Endothelial cell of umbilical vein (primary cell): ENCODE measurements around the gene ZDHHC14. TPM values are rescaled to one million over a fixed set of nuclear protein-coding genes. Genes with fewer than 3 reads are reported as not detected.

Experiments used
- BruUV-seq: library from RNA; stranded (reverse); fragments of 400-500 nt; replicated peaks from 2 replicates; lab custom pipeline; 2021; lab: Mats Ljungman, UMichigan
- CTCF ChIA-PET: fragments of 300-600, 350-600 bp; sonication (Branson Sonifier 250); formaldehyde crosslinking; loops from one replicate; lab custom pipeline; 2021; ENCODE audit warnings: antibody characterized with exemption, inconsistent platforms; lab: Charles Lee
- POLR2A ChIA-PET: fragments of 300-600, 350-600 bp; sonication (Branson Sonifier 250); formaldehyde crosslinking; loops from one replicate; lab custom pipeline; 2021; ENCODE audit warnings: antibody characterized with exemption, inconsistent platforms; lab: Charles Lee
- DNase-seq: peaks from one replicate; pipeline ENCODE4 v3.0.0-alpha.2; 2011; ENCODE audit warnings: low read depth, low spot score
- FAIRE-seq: peaks from 2 replicates; lab custom pipeline; 2011; peaks lifted over from hg19 to GRCh38; lab: Jason Lieb, UNC
- H2AFZ ChIP-seq: 2 replicates; pipeline ENCODE4 v1.6.0; 2012; ENCODE audit warnings: low read depth, low read length, control low read depth, inconsistent platforms
- H3K27ac ChIP-seq: 2 replicates; pipeline ENCODE4 v1.5.1; 2011; ENCODE audit warnings: low read depth, mild to moderate bottlenecking, control low read depth, low read length, moderate library complexity; ENCODE audit not compliant: insufficient read depth
- H3K27me3 ChIP-seq, 2 experiments: 2 replicates each; pipeline versions ENCODE4 v1.6.0 to v1.6.1; 2011; ENCODE audit warnings: low read length in 2 of 2, mixed read lengths in 1 of 2; ENCODE audit not compliant: control insufficient read depth in 2 of 2, insufficient read depth in 2 of 2
- H3K36me3 ChIP-seq, 2 experiments: 2 replicates in 1 of 2; 3 replicates in 1 of 2; pipeline ENCODE4 v1.5.1; 2011; ENCODE audit warnings: low read length in 2 of 2, mild to moderate bottlenecking in 1 of 2, moderate library complexity in 1 of 2; ENCODE audit not compliant: control insufficient read depth in 2 of 2, insufficient read depth in 2 of 2; ENCODE audit errors: extremely low read depth in 1 of 2
- H3K4me1 ChIP-seq: 3 replicates; pipeline ENCODE4 v1.5.1; 2011; ENCODE audit warnings: mild to moderate bottlenecking, low read length; ENCODE audit not compliant: control insufficient read depth, insufficient read depth; ENCODE audit errors: extremely low read depth
- H3K4me2 ChIP-seq: 2 replicates; pipeline ENCODE4 v1.6.1; 2011; ENCODE audit warnings: low read length, control low read depth, mixed read lengths; ENCODE audit not compliant: insufficient read depth
- H3K4me3 ChIP-seq, 3 experiments: fragments of 200-600 bp in 1 of 3; sonication (generic), shearing (Covaris generic) in 1 of 3; replicated peaks in 1 of 3; 2 replicates each; pipeline ENCODE4 v1.5.1; 2011 to 2016; ENCODE audit warnings: control low read depth in 3 of 3, low read length in 3 of 3, mild to moderate bottlenecking in 2 of 3, inconsistent platforms in 1 of 3, low read depth in 1 of 3, moderate library complexity in 1 of 3; ENCODE audit not compliant: insufficient read depth in 1 of 3
- H3K79me2 ChIP-seq: 2 replicates; pipeline ENCODE4 v1.6.0; 2012; ENCODE audit warnings: low read length, inconsistent platforms; ENCODE audit not compliant: control insufficient read depth, insufficient read depth
- H3K9ac ChIP-seq: replicated peaks from 2 replicates; pipeline ENCODE3; 2011; ENCODE audit warnings: low read length, control low read depth; ENCODE audit not compliant: insufficient read depth; ENCODE audit errors: extremely low read depth
- H3K9me1 ChIP-seq: replicated peaks from 3 replicates; pipeline ENCODE4 v1.6.0; 2011; ENCODE audit warnings: mild to moderate bottlenecking, low read length; ENCODE audit not compliant: control insufficient read depth, insufficient read depth; ENCODE audit errors: extremely low read depth
- H3K9me3 ChIP-seq: replicated peaks from 2 replicates; pipeline ENCODE4 v1.5.1; 2012; ENCODE audit warnings: low read length, inconsistent platforms; ENCODE audit not compliant: control insufficient read depth, insufficient read depth
- H4K20me1 ChIP-seq: replicated peaks from 2 replicates; pipeline ENCODE3; 2011; ENCODE audit warnings: mild to moderate bottlenecking, low read length; ENCODE audit not compliant: control insufficient read depth, insufficient read depth; ENCODE audit errors: extremely low read depth
- CTCF ChIP-seq, 2 donors: IDR thresholded peaks; 1 replicate in 1 of 2; 2 replicates in 1 of 2; pipeline ENCODE4 v1.5.1; 2011; ENCODE audit warnings: low read length in 2 of 2, mild to moderate bottlenecking in 2 of 2, moderate library complexity in 2 of 2, control low read depth in 1 of 2, inconsistent platforms in 1 of 2, low read depth in 1 of 2; ENCODE audit not compliant: insufficient read depth in 1 of 2; ENCODE audit errors: extremely low read depth in 1 of 2
- EZH2 ChIP-seq: IDR thresholded peaks from 2 replicates; pipeline ENCODE4 v1.6.1; 2012; ENCODE audit warnings: borderline replicate concordance, low read depth, mild to moderate bottlenecking, moderate library complexity, low read length, inconsistent platforms; ENCODE audit not compliant: severe bottlenecking
- FOS ChIP-seq: IDR thresholded peaks from 2 replicates; pipeline ENCODE4 v1.6.1; 2011; ENCODE audit warnings: mild to moderate bottlenecking, low read length, moderate library complexity, borderline replicate concordance; ENCODE audit not compliant: insufficient read depth
- GATA2 ChIP-seq: IDR thresholded peaks from 2 replicates; pipeline ENCODE4 v1.7.0; 2011; ENCODE audit warnings: low read depth, mild to moderate bottlenecking, moderate library complexity, mixed read lengths, low read length; ENCODE audit not compliant: insufficient read length, insufficient read depth
- JUN ChIP-seq: IDR thresholded peaks from 2 replicates; pipeline ENCODE4 v1.6.1; 2011; ENCODE audit warnings: borderline replicate concordance, low read depth; ENCODE audit not compliant: insufficient read length, insufficient read depth
- MAX ChIP-seq: IDR thresholded peaks from 2 replicates; pipeline ENCODE4 v1.6.1; 2011; ENCODE audit not compliant: insufficient read depth, insufficient read length
- MYC ChIP-seq: IDR thresholded peaks from one replicate; pipeline ENCODE4 v1.6.1; 2011; ENCODE audit warnings: mild to moderate bottlenecking, low read depth, low read length
- POLR2A ChIP-seq: IDR thresholded peaks from 2 replicates; pipeline ENCODE4 v1.6.1; 2012; ENCODE audit warnings: low read depth, mild to moderate bottlenecking, control low read depth, low read length
- POLR2AphosphoS5 ChIP-seq: IDR thresholded peaks from 2 replicates; pipeline ENCODE4 v1.6.1; 2012; ENCODE audit warnings: low read depth, mild to moderate bottlenecking, control low read depth, low read length, moderate library complexity; ENCODE audit not compliant: insufficient read depth
- dilution Hi-C: fragments of 300-500 bp; cut with MboI; formaldehyde crosslinking; loops from one replicate; pipeline ENCODE4 v1.15.0; 2019; ENCODE audit warnings: low sequenced_read_pairs; ENCODE audit not compliant: extremely low pct_ligation_motif_present
- intact Hi-C: fragments of 100-400 bp; cut with micrococcal nuclease; formaldehyde crosslinking; loops from one replicate; pipeline ENCODE4 v1.10.0; 2022
- polyA plus RNA-seq, 4 experiments: library from polyadenylated mRNA; depleted of rRNA in 3 of 4; stranded (reverse) in 3 of 4; unstranded in 1 of 4; fragments of >200 nt; gene quantifications; 2 replicates each; pipeline versions ENCODE4 v1.2.1 to v1.2.3, GENCODE V29; 2011 to 2012; ENCODE audit warnings: missing spikeins in 1 of 4
- total RNA-seq: library from RNA; stranded (reverse); gene quantifications from 2 replicates; pipeline ENCODE4 v1.2.3, GENCODE V29; 2021

Gene ZDHHC14
- total and polyA plus RNA-seq, 2 donors (not counting 3 experiments of a cell fraction or from before 2014, with no cell fraction given): 23.0 to 25.6 TPM

- FAIRE-seq (no peak), DNase-seq (no peak)
- CTCF ChIA-PET: interaction anchor here (2.3 kb wide), 1 partner anchor 9 kb away, joined by 7 read pairs; no protein-coding TSS in a partner anchor
- dilution Hi-C loops: no loop called here
- no TSS peak for BruUV-seq
- Histone ChIP-seq H4K20me1 (no peaks in the 10 kb centered on the region), H3K79me2 (no peaks in the 10 kb centered on the region), H3K4me2 (no peak overlapping the region), H3K9me1 (no peaks in the 10 kb centered on the region), H3K27me3 (peaks cover 2 to 3% of the 10 kb centered on the region in 2 experiments), H3K9ac (no peak overlapping the region), H3K4me1 (no peaks in the 10 kb centered on the region), H3K27ac (no peak overlapping the region), H3K9me3 (no peaks in the 10 kb centered on the region), H3K36me3 (no peaks in the 10 kb centered on the region), H3K4me3 (no peak overlapping the region), H2AFZ (no peak overlapping the region)
- POLR2A ChIA-PET: no interaction called here
- intact Hi-C loops: no loop called here
- TF ChIP-seq MYC (no peak), EZH2 (no peak), FOS (no peak), POLR2AphosphoS5 (no peak), JUN (no peak), CTCF (IDR thresholded peaks at IDR 0.05; ENCODE audit: extremely low read depth in 1 of 2, insufficient read depth in 1 of 2, low read depth in 1 of 2, low read length in 2 of 2) (no peak), POLR2A (no peak), GATA2 (no peak), MAX (no peak)
Measured at GRCh38 chr6:157370755-157371154, 10.2 kb upstream of the ZDHHC14 start.
